WI38 (cell line): ENCODE results near the gene SLMAP.
"Not testable (repeated sequence)": the region's sequence is repeated elsewhere in the genome, so short reads cannot be mapped to it uniquely, and the experiment has no call there.

Experiments
- H3K4me3 ChIP-seq: 2 replicates; pipeline ENCODE4 v1.5.1; 2011; ENCODE audit warnings: low read depth, mild to moderate bottlenecking, control low read depth, low read length
- TF ChIP-seq, protein P1 (sequence below): IDR thresholded peaks from 2 replicates; pipeline ENCODE4 v1.5.1; 2012; ENCODE audit warnings: low read depth, mild to moderate bottlenecking, control low read depth, low read length

Gene SLMAP

DNA sequence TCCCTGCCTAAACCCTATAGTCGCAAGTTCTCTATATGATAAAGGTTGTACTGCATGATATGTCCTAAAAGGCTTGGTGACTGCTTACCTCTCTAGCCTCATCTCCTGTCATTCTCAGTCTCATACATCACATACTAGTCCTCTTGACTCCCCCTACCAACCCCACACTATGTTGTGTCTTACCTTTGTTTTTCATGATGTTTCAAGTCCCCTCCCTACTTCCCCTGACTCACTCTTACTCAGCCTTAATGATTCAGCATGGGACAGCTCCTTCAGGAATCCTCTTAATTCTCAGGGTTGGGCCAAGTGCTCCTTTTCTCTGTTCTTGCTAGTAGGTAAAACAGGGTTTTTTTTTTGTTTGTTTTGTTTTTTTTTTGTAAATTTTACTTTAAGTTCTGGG, 49.6 kb downstream of the SLMAP start:
- TF ChIP-seq, protein P1, sequence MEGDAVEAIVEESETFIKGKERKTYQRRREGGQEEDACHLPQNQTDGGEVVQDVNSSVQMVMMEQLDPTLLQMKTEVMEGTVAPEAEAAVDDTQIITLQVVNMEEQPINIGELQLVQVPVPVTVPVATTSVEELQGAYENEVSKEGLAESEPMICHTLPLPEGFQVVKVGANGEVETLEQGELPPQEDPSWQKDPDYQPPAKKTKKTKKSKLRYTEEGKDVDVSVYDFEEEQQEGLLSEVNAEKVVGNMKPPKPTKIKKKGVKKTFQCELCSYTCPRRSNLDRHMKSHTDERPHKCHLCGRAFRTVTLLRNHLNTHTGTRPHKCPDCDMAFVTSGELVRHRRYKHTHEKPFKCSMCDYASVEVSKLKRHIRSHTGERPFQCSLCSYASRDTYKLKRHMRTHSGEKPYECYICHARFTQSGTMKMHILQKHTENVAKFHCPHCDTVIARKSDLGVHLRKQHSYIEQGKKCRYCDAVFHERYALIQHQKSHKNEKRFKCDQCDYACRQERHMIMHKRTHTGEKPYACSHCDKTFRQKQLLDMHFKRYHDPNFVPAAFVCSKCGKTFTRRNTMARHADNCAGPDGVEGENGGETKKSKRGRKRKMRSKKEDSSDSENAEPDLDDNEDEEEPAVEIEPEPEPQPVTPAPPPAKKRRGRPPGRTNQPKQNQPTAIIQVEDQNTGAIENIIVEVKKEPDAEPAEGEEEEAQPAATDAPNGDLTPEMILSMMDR, result no peak
- no peak overlapping the region for H3K4me3 ChIP-seq

DNA sequence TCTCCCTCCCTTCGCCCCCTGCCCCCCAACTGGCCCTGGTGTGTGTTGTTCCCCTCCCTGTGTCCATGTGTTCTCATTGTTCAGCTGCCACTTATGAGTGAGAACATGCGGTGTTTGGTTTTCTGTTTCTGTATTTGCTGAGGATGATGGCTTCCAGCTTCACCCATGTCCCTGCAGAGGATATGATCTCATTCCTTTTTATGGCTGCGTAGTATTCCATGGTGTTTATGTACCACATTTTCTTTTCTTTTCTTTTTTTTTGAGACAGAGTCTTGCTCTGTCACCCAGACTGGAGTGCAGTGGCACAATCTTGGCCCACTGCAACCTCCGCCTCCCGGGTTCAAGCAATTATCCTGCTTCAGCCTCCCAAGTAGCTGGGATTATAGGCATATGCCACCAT, 50.1 kb downstream of the SLMAP start:
- not testable (repeated sequence) for H3K4me3 ChIP-seq

DNA sequence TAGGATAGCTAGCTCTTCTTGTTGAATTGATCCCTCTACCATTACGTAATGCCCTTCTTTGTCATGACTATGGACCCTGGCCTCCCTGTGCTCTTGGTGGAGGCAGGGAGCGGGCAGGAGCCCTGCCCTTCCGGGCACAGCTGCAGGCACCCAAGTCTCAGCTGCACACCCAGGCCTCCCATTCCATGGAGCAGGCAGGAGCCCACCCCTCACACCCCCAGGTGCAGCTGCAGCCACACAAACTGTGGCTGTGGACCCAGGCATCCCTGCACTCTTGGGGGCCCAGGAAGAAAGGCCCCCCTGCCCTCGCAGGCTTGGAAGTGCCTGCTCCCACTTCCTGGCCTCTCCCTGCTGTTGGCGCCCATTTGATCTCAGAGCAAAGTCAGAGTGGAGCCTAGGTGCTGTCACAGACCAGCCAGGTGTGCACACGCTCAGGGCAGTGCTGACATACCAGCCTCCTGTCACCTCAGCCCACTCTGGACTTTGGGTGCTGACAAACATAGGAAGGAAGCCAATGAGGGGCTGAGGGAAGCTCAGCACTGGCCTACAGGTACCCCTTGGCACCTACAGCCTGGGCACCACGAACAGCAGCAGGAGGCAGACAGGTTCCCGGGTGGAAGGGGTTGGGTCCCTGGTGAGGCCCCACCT, 53.0 kb downstream of the SLMAP start:
- TF ChIP-seq, protein P1, result no peak
- H3K4me3 ChIP-seq, result no peak overlapping the region

DNA sequence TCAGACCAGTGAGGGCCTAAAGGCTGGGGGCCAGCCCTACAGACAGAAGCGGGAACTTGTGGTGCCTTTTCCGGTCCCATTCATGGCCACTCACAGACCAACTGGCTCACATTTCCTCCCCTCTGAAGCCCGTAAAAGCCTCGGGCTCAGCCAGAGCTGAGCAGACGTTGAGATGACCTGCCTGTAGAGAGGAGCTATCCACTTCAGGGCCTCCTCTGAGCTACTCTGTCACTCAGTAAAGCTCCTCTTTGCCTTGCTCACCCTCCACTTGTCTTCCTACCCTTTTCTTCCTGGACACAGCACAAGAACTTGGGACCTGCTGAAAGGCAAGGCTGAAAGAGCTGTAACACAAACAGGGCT, 53.5 kb downstream of the SLMAP start:
- TF ChIP-seq, protein P1, result no peak
- no peak overlapping the region for H3K4me3 ChIP-seq

DNA sequence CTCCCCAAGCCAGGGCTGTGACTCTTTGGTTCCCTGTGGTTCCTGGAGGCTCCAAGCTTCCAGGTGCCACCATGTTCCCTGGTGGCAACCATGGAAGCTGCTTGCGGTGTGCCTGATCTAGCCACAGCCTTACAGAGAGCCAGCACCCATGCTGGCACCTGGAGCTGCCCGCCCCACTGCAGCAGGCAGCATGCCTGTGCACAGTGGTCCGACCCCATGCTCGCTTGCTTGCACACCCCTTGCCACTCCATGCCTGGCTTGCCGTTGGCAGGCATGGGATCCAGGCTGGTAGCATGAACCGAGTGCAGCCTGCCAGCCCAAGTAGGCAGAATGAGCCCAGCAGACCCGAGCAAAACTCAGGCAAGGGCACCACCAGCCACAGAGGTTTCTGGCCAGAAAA, 53.9 kb downstream of the SLMAP start:
- TF ChIP-seq, protein P1, result no peak
- no peak overlapping the region for H3K4me3 ChIP-seq

DNA sequence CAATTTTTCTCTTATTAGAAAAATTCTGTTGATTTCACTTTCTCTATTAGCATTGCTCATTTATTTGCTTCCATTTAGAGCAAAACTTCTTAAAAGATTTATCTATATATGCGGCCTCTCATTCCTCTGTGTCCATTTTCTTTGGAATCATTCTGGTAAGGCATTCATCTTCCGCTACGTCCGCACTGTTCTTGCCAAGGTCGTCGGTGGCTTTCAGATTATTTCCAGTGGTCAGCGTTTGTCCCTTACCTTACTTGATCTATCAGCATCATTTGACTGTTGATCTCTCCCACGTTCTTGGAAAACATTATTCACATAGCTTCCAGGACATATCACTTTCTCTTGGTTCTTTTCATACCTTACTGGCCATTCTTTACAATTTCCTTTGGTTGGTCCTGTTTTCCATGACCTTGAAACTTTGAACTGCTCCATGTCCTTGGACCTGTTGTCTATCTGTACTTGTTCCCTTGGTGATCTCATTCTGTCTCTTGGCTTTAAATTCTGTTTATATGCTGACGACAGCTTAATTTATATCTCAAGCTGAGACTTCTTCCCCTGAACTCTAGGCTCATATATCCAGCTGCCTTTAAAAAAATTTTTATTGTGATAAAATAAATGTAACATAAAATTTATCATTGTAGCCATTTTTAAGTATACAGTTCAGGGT, 54.5 kb downstream of the SLMAP start:
- no peak overlapping the region for H3K4me3 ChIP-seq
- TF ChIP-seq, protein P1, result no peak

DNA sequence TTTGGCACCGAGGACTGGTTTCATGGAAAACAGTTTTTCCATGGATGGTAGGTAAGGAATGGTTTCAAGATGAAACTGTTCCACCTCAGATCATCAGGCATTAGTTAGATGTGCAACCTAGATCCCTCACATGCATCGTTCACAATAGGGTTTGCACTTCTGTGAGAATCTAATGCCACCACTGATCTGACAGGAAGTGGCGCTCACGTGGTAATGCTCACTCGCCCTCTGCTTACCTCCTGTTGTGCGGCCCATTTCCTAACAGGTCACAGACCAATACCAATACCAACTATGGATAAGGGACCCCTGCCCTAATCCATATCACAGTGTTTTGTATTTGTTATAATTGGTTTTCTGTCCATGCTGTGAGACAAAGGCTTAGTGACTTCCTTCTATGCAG, 58.9 kb downstream of the SLMAP start:
- TF ChIP-seq, protein P1, result no peak

DNA sequence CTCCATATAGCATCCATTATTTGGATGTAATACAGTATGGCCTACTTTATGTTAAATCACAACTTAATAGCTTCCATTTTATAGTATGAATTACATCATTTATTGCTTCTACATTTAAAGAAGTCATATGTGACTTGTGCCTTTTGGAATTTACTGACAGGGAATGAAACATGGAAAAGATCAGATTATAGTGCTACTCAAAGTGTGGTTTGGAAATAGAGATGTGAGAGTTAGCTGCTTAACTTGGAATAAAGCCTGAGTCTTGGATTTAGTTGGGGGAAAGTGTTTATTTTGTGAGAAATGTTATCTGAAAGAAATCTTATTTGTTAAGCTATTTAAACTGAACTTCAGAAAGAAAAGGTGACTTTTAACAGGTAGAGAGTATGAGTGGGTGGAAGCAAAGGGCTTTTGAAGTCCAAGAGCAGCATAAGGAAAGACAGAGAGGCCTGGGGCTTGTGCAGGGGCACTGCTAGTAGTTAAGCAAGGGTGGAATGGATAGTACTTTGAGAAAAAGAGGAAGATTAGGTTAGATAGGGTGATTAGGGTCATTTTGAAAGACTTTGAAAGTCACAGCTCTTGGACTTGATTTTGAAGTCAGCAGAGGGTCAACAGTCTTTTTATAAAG, 60.5 kb downstream of the SLMAP start:
- H3K4me3 ChIP-seq, result no peak overlapping the region

More for the DNA sequence above, 58.9 kb downstream of the SLMAP start:
- H3K4me3 ChIP-seq, result no peak overlapping the region

More for the DNA sequence above, 60.5 kb downstream of the SLMAP start:
- TF ChIP-seq, protein P1, result no peak
